Epithelial cell of esophagus (primary cell): ENCODE results near the gene SEMA3E.

Source experiments
- DNase-seq: peaks from one replicate; pipeline ENCODE4 v3.0.0; 2010; ENCODE audit warnings: low read depth
- H3K4me3 ChIP-seq: 2 replicates; pipeline ENCODE4 v1.5.1; 2011; ENCODE audit warnings: mild to moderate bottlenecking, low read length, control low read depth
- CTCF ChIP-seq: IDR thresholded peaks from 2 replicates; pipeline ENCODE4 v1.5.1; 2011; ENCODE audit warnings: low read depth, mild to moderate bottlenecking, low read length, control low read depth, inconsistent platforms; ENCODE audit not compliant: insufficient read depth; ENCODE audit errors: missing control alignments

Gene SEMA3E

GRCh38 chr7:83347945-83348444 lies 300.9 kb downstream of the SEMA3E start:
- DNase-seq = peak; percentile 67
- H3K4me3 ChIP-seq = no peak overlapping the region
- no peak for TF ChIP-seq CTCF

GRCh38 chr7:83339907-83340306 lies 309.0 kb downstream of the SEMA3E start:
- DNase-seq = no peak
- TF ChIP-seq CTCF = no peak

GRCh38 chr7:83338277-83338950 lies 310.5 kb downstream of the SEMA3E start:
- no peak overlapping the region for H3K4me3 ChIP-seq
- no peak for TF ChIP-seq CTCF
- no peak for DNase-seq

More at GRCh38 chr7:83339907-83340306, 309.0 kb downstream of the SEMA3E start:
- no peak overlapping the region for H3K4me3 ChIP-seq

- TF ChIP-seq CTCF = no peak
- DNase-seq = no peak
- H3K4me3 ChIP-seq = no peak overlapping the region
Measured at GRCh38 chr7:83337050-83337449, 311.9 kb downstream of the SEMA3E start.

- no peak for DNase-seq
Measured at GRCh38 chr7:83326223-83326622, 322.7 kb downstream of the SEMA3E start.

GRCh38 chr7:83325083-83325482 lies 323.9 kb downstream of the SEMA3E start:
- no peak for DNase-seq
- no peak overlapping the region for H3K4me3 ChIP-seq
- TF ChIP-seq CTCF = no peak

More at GRCh38 chr7:83326223-83326622, 322.7 kb downstream of the SEMA3E start:
- no peak overlapping the region for H3K4me3 ChIP-seq
- TF ChIP-seq CTCF = no peak

GRCh38 chr7:83324596-83324995 lies 324.3 kb downstream of the SEMA3E start:
- no peak for DNase-seq
- H3K4me3 ChIP-seq = no peak overlapping the region
- no peak for TF ChIP-seq CTCF
